ENCODE results near the gene SLC22A14. TPM values are rescaled to one million over a fixed set of nuclear protein-coding genes. Genes with fewer than 3 reads are reported as not detected.
"Not testable (repeated sequence)": the region's sequence is repeated elsewhere in the genome, so short reads cannot be mapped to it uniquely, and the experiment has no call there.

Gene SLC22A14
- total and polyA plus RNA-seq, 2 donors (not counting 3 experiments of a cell fraction or from before 2014, with no cell fraction given) = not detected

DNA sequence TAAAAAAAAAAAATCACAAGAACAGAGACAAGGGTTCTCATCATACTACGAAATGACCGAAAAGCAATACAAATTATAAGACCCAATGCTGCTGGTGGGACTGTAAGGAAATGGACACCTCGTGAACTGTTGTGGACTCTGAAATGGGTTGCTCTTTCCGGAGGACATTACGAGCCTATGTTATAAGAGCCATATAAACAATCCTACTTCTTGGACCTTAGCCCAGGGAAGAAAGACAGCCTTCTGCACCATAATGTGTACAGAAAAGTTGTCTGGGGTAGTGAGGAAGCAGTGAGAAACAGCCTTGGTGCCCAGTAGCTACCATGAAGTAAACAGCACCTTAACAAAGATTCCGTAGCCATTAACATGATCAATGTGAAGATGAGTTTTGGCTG is 2.7 kb downstream of the SLC22A14 start:
- ChIA-PET CTCF (no interaction called here), POLR2A (no interaction called here)
- intact Hi-C loops (cut with micrococcal nuclease) (no loop called here), dilution Hi-C loops (cut with MboI; ENCODE audit: extremely low pct_ligation_motif_present, low sequenced_read_pairs) (no loop called here)
- Histone ChIP-seq H3K9me3 (replicated peaks; ENCODE audit: control insufficient read depth, insufficient read depth, low read length) (no peaks in the 10 kb centered on the region), H3K4me2 (ENCODE audit: insufficient read depth, low read length) (no peak overlapping the region), H3K4me3 (replicated peaks in 1 of 3; ENCODE audit: insufficient read depth in 1 of 3, low read depth in 1 of 3, low read length in 3 of 3) (no peak overlapping the region), H3K79me2 (ENCODE audit: control insufficient read depth, insufficient read depth, low read length) (no peaks in the 10 kb centered on the region), H3K27me3 (ENCODE audit: control insufficient read depth in 2 of 2, insufficient read depth in 2 of 2, low read length in 2 of 2) (no peaks in the 10 kb centered on the region), H4K20me1 (replicated peaks; ENCODE audit: control insufficient read depth, extremely low read depth, insufficient read depth, low read length) (no peaks in the 10 kb centered on the region), H3K9me1 (replicated peaks; ENCODE audit: control insufficient read depth, extremely low read depth, insufficient read depth, low read length) (no peaks in the 10 kb centered on the region), H2AFZ (ENCODE audit: low read depth, low read length) (no peak overlapping the region), H3K9ac (replicated peaks; ENCODE audit: extremely low read depth, insufficient read depth, low read length) (no peak overlapping the region), H3K4me1 (ENCODE audit: control insufficient read depth, extremely low read depth, insufficient read depth, low read length) (no peaks in the 10 kb centered on the region), H3K36me3 (ENCODE audit: control insufficient read depth in 2 of 2, extremely low read depth in 1 of 2, insufficient read depth in 2 of 2, low read length in 2 of 2) (no peaks in the 10 kb centered on the region), H3K27ac (ENCODE audit: insufficient read depth, low read depth, low read length) (no peak overlapping the region)
- BruUV-seq (replicated peaks) = no TSS peak
- DNase-seq (ENCODE audit: low read depth, low spot score) (no peak), FAIRE-seq (no peak)
- TF ChIP-seq, protein P1, sequence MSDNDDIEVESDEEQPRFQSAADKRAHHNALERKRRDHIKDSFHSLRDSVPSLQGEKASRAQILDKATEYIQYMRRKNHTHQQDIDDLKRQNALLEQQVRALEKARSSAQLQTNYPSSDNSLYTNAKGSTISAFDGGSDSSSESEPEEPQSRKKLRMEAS (IDR thresholded peaks at IDR 0.05; ENCODE audit: insufficient read depth, insufficient read length) = no peak
- TF ChIP-seq JUN (IDR thresholded peaks at IDR 0.05; ENCODE audit: borderline replicate concordance, insufficient read depth, insufficient read length, low read depth) (no peak), GATA2 (IDR thresholded peaks at IDR 0.05; ENCODE audit: insufficient read depth, insufficient read length, low read depth, low read length) (no peak), FOS (IDR thresholded peaks at IDR 0.05; ENCODE audit: borderline replicate concordance, insufficient read depth, low read length) (no peak), POLR2AphosphoS5 (IDR thresholded peaks at IDR 0.05; ENCODE audit: insufficient read depth, low read depth, low read length) (no peak), MYC (IDR thresholded peaks at IDR 0.05; ENCODE audit: low read depth, low read length) (no peak), POLR2A (IDR thresholded peaks at IDR 0.05; ENCODE audit: low read depth, low read length) (no peak)
- TF ChIP-seq, protein P2, sequence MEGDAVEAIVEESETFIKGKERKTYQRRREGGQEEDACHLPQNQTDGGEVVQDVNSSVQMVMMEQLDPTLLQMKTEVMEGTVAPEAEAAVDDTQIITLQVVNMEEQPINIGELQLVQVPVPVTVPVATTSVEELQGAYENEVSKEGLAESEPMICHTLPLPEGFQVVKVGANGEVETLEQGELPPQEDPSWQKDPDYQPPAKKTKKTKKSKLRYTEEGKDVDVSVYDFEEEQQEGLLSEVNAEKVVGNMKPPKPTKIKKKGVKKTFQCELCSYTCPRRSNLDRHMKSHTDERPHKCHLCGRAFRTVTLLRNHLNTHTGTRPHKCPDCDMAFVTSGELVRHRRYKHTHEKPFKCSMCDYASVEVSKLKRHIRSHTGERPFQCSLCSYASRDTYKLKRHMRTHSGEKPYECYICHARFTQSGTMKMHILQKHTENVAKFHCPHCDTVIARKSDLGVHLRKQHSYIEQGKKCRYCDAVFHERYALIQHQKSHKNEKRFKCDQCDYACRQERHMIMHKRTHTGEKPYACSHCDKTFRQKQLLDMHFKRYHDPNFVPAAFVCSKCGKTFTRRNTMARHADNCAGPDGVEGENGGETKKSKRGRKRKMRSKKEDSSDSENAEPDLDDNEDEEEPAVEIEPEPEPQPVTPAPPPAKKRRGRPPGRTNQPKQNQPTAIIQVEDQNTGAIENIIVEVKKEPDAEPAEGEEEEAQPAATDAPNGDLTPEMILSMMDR (IDR thresholded peaks at IDR 0.05; ENCODE audit: extremely low read depth in 1 of 2, insufficient read depth in 1 of 2, low read depth in 1 of 2, low read length in 2 of 2) = no peak

DNA sequence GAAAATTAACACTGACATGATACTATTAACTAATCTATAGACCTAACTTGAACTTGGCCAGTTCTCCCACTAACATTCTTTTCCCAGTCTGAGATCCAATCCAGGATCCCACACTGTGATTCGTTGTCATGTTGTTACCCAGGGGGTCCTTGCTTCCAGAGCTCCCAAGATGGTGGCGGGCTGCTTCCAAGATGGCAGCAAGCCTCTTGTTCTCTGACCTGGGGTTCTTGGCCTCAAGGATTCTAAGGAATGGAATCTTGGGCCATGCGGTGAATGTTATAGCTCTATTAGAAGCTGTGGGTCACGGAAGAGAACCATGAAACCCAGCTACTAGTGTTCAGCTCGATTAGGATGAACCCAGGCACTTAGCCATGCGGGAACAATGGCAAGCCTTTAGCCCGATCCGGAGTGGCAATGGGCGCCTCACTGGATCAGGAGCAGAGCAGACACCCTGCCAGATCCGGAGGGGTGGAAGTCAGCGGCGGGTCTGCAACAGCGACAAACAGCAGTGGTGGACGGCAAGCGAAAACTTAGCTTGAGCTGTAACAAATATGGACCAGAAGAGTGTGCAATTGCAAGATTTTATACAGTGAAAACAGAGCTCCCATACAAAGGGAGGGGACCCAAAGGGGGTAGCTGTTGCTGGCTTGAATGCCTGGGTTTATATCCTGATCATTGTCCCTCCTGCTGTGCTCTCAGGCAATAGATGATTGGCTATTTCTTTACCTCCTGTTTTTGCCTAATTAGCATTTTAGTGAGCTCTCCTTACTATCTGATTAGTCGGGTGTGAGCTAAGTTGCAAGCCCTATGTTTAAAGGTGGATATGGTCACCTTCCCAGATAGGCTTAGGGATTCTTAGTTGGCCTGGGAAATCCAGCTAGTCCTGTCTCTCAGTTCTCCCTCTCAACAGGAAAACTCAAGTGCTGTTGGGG is 7.5 kb downstream of the SLC22A14 start:
- H3K9me1 ChIP-seq (replicated peaks; ENCODE audit: control insufficient read depth, extremely low read depth, insufficient read depth, low read length); H3K27me3 ChIP-seq (ENCODE audit: control insufficient read depth in 2 of 2, insufficient read depth in 2 of 2, low read length in 2 of 2); BruUV-seq (replicated peaks); DNase-seq (ENCODE audit: low read depth, low spot score); H3K9me3 ChIP-seq (replicated peaks; ENCODE audit: control insufficient read depth, insufficient read depth, low read length); H2AFZ ChIP-seq (ENCODE audit: low read depth, low read length); intact Hi-C loops (cut with micrococcal nuclease); POLR2A ChIA-PET; dilution Hi-C loops (cut with MboI; ENCODE audit: extremely low pct_ligation_motif_present, low sequenced_read_pairs); H3K4me3 ChIP-seq (replicated peaks in 1 of 3; ENCODE audit: insufficient read depth in 1 of 3, low read depth in 1 of 3, low read length in 3 of 3); H3K27ac ChIP-seq (ENCODE audit: insufficient read depth, low read depth, low read length); H3K79me2 ChIP-seq (ENCODE audit: control insufficient read depth, insufficient read depth, low read length); FAIRE-seq; H3K36me3 ChIP-seq (ENCODE audit: control insufficient read depth in 2 of 2, extremely low read depth in 1 of 2, insufficient read depth in 2 of 2, low read length in 2 of 2); H4K20me1 ChIP-seq (replicated peaks; ENCODE audit: control insufficient read depth, extremely low read depth, insufficient read depth, low read length); H3K4me2 ChIP-seq (ENCODE audit: insufficient read depth, low read length); H3K9ac ChIP-seq (replicated peaks; ENCODE audit: extremely low read depth, insufficient read depth, low read length); H3K4me1 ChIP-seq (ENCODE audit: control insufficient read depth, extremely low read depth, insufficient read depth, low read length): not testable (repeated sequence)
- CTCF ChIA-PET = interaction anchor here (0.8 to 2.4 kb wide), 2 partner anchors 9 to 57 kb away, joined by 3 to 16 read pairs; partner anchors contain the start of gene XYLB

Data from endothelial cell of umbilical vein (primary cell).